Measurements from ENCODE around the gene POU2F3. TPM values are rescaled to one million over a fixed set of nuclear protein-coding genes. Genes with fewer than 3 reads are reported as not detected.
A peak's percentile ranks its signal among the peaks of the same experiment; 100 is the strongest.

Gene POU2F3
- total and polyA plus RNA-seq, 2 of the 13 experiments (the other 11 are each of a cell fraction or from before 2014, with no cell fraction given): not detected

GRCh38 chr11:120324932-120325810 is 85.2 kb downstream of the POU2F3 start, which contains the start of gene TLCD5 (continued):
- TF ChIP-seq ZNF512 (CRISPR knock-in tag; IDR thresholded peaks at IDR 0.05) (no peak), ZNF17 (CRISPR knock-in tag; IDR thresholded peaks at IDR 0.05) (no peak), PHF5A (CRISPR knock-in tag; IDR thresholded peaks at IDR 0.05; ENCODE audit: low read depth, unreplicated experiment) (no peak)

- POLR2A ChIA-PET: interaction anchor here (0.9 to 1.3 kb wide), 2 partner anchors 29 to 146 kb away, joined by 5 read pairs; no protein-coding TSS in a partner anchor
- H3K9ac ChIP-seq (ENCODE audit: insufficient read depth, low read depth, low read length): peak overlapping the region; percentile 61; the same call in 1 of the 2 replicates
Observed at GRCh38 chr11:120326228-120326627, 86.3 kb downstream of the POU2F3 start.

More at GRCh38 chr11:120326228-120326627, 86.3 kb downstream of the POU2F3 start:
- Histone ChIP-seq H3K79me2 (ENCODE audit: insufficient read depth, low read length) (no peaks in the 10 kb centered on the region), H3K36me3 (replicated peaks in 1 of 2; ENCODE audit: control insufficient read depth in 1 of 2, insufficient read depth in 2 of 2, low read length in 2 of 2) (peaks cover 0 to 2% of the 10 kb centered on the region in 2 experiments; a peak in 2 of 5 replicates), H3K27me3 (ENCODE audit: control insufficient read depth in 1 of 2, insufficient read depth in 2 of 2, low read length in 2 of 2) (peaks cover 0 to 23% of the 10 kb centered on the region in 2 experiments; a peak in 3 of 5 replicates), H3K4me2 (ENCODE audit: low read depth, low read length) (peak overlapping the region; percentile 70), H4K20me1 (ENCODE audit: insufficient read depth, low read length) (no peaks in the 10 kb centered on the region), H3K9me3 (ENCODE audit: low read length) (no peaks in the 10 kb centered on the region), H3K4me3 (replicated peaks in 1 of 3; ENCODE audit: insufficient read depth in 1 of 3, low read depth in 2 of 3, low read length in 3 of 3) (peak overlapping the region; percentile 57 to 78 (median 78); a peak in 5 of 6 replicates), H2AFZ (ENCODE audit: low read length) (no peak overlapping the region), H3K4me1 (ENCODE audit: insufficient read depth, low read length) (peaks cover 23% of the 10 kb centered on the region), H3K27ac (ENCODE audit: extremely low read length, insufficient read depth, low read length) (no peak overlapping the region)
- 25% methylated on average over 3 of the region's 3 CpGs for WGBS (ENCODE audit: low lambda C conversion rate)
- DNase-seq (ENCODE audit: low spot score): peak; percentile 30
- ATAC-seq: no peak
- no peak for FAIRE-seq
- in situ Hi-C loops (cut with HindIII; ENCODE audit: extremely low pct_ligation_motif_present, low pct_unique_long_range_greater_than_20kb): no loop called here
- CTCF ChIA-PET (ENCODE audit: low intra/inter-chr PET ratio, low total read pairs): no interaction called here
- BruUV-seq (replicated peaks): no TSS peak
- intact Hi-C loops (cut with micrococcal nuclease; ENCODE audit: unreplicated experiment): no loop called here
- no peak for TF ChIP-seq ZNF317 (CRISPR knock-in tag; IDR thresholded peaks at IDR 0.05)
- peak; percentile 67; the same call in 1 of the 2 replicates for TF ChIP-seq CEBPB (IDR thresholded peaks at IDR 0.05; ENCODE audit: borderline replicate concordance, low read depth, low read length)
- TF ChIP-seq CEBPG (CRISPR knock-in tag; IDR thresholded peaks at IDR 0.05): 0 out of 2 replicates have a peak, but pooled peaks have one; percentile 21
